ENCODE results near the gene SPECC1L. TPM values are rescaled to one million over a fixed set of nuclear protein-coding genes. Genes with fewer than 3 reads are reported as not detected.

The SPECC1L gene
- total RNA-seq, 1 donor from 2014 or later: 123 TPM

GRCh38 chr22:24446260-24446611 lies 175.6 kb downstream of the SPECC1L start:
- H3K4me3 Mint-ChIP-seq: no peak overlapping the region
- no peak for DNase-seq (ENCODE audit: low read depth, low spot score)
- no peaks in the 10 kb centered on the region for H3K27me3 Mint-ChIP-seq (ENCODE audit: low read depth)
- H3K4me1 Mint-ChIP-seq: peaks cover 33% of the 10 kb centered on the region
- no peak overlapping the region for H3K27ac Mint-ChIP-seq (ENCODE audit: unreplicated experiment)
- no peaks in the 10 kb centered on the region for H3K36me3 Mint-ChIP-seq (ENCODE audit: low read depth)
- TF ChIP-seq CTCF (conservative IDR thresholded peaks at IDR 0.05): no peak
- H3K9me3 Mint-ChIP-seq: no peaks in the 10 kb centered on the region

GRCh38 chr22:24450610-24451009 lies 180.0 kb downstream of the SPECC1L start:
- DNase-seq (ENCODE audit: low read depth, low spot score): no peak
- H3K4me1 Mint-ChIP-seq: peaks cover 19% of the 10 kb centered on the region

GRCh38 chr22:24451162-24451561 lies 180.5 kb downstream of the SPECC1L start:
- Mint-ChIP-seq H3K36me3 (ENCODE audit: low read depth) (no peaks in the 10 kb centered on the region), H3K27ac (ENCODE audit: unreplicated experiment) (no peak overlapping the region), H3K4me3 (no peak overlapping the region), H3K9me3 (no peaks in the 10 kb centered on the region), H3K4me1 (peaks cover 18% of the 10 kb centered on the region), H3K27me3 (ENCODE audit: low read depth) (no peaks in the 10 kb centered on the region)
- no peak for DNase-seq (ENCODE audit: low read depth, low spot score)
- no peak for TF ChIP-seq CTCF (conservative IDR thresholded peaks at IDR 0.05)

More at GRCh38 chr22:24450610-24451009, 180.0 kb downstream of the SPECC1L start:
- no peak for TF ChIP-seq CTCF (conservative IDR thresholded peaks at IDR 0.05)
- no peaks in the 10 kb centered on the region for H3K9me3 Mint-ChIP-seq
- H3K4me3 Mint-ChIP-seq: peak overlapping the region; percentile 36
- H3K27ac Mint-ChIP-seq (ENCODE audit: unreplicated experiment): no peak overlapping the region
- no peaks in the 10 kb centered on the region for H3K36me3 Mint-ChIP-seq (ENCODE audit: low read depth)
- H3K27me3 Mint-ChIP-seq (ENCODE audit: low read depth): no peaks in the 10 kb centered on the region

- H3K27me3 Mint-ChIP-seq (ENCODE audit: low read depth): no peaks in the 10 kb centered on the region
- H3K4me3 Mint-ChIP-seq: no peak overlapping the region
- H3K4me1 Mint-ChIP-seq: peaks cover 13% of the 10 kb centered on the region
- TF ChIP-seq CTCF (conservative IDR thresholded peaks at IDR 0.05): no peak
- DNase-seq (ENCODE audit: low read depth, low spot score): no peak
- no peaks in the 10 kb centered on the region for H3K36me3 Mint-ChIP-seq (ENCODE audit: low read depth)
- H3K9me3 Mint-ChIP-seq: no peaks in the 10 kb centered on the region
- no peak overlapping the region for H3K27ac Mint-ChIP-seq (ENCODE audit: unreplicated experiment)
These were observed 183.2 kb downstream of the SPECC1L start for GRCh38 chr22:24453853-24454252.

GRCh38 chr22:24455039-24455438 lies 184.4 kb downstream of the SPECC1L start:
- Mint-ChIP-seq H3K36me3 (ENCODE audit: low read depth) (no peaks in the 10 kb centered on the region), H3K9me3 (no peaks in the 10 kb centered on the region), H3K27ac (ENCODE audit: unreplicated experiment) (no peak overlapping the region), H3K27me3 (ENCODE audit: low read depth) (no peaks in the 10 kb centered on the region), H3K4me3 (no peak overlapping the region), H3K4me1 (peaks cover 13% of the 10 kb centered on the region)
- DNase-seq (ENCODE audit: low read depth, low spot score): no peak
- no peak for TF ChIP-seq CTCF (conservative IDR thresholded peaks at IDR 0.05)

Measured in neural crest cell (in vitro differentiated cells).